HCT116 (cell line): Measurements from ENCODE around the gene C4BPB. TPM values are rescaled to one million over a fixed set of nuclear protein-coding genes. Genes with fewer than 3 reads are reported as not detected.

Experiments
- ATAC-seq: fragments of 200-7000 bp; cut with Tn5 transposase; 2 replicates; pipeline ENCODE4 v1.9.1; 2020; ENCODE audit warnings: mild to moderate bottlenecking, moderate library complexity
- BruUV-seq: library from RNA; stranded (reverse); fragments of 400-500 nt; replicated peaks from 2 replicates; lab custom pipeline; 2021; lab: Mats Ljungman, UMichigan
- CTCF ChIA-PET: fragments of 300-600 bp; sonication (Branson Sonifier 250); formaldehyde crosslinking; loops from one replicate; lab custom pipeline; 2021; ENCODE audit warnings: antibody characterized with exemption; lab: Charles Lee
- POLR2A ChIA-PET: fragments of 300-600, 350-600 bp; sonication (Branson Sonifier 250); formaldehyde crosslinking; loops from one replicate; lab custom pipeline; 2021; ENCODE audit warnings: antibody characterized with exemption; lab: Charles Lee
- RAD21 ChIA-PET, 2 experiments: fragments of 300-600 bp; sonication (Branson Sonifier 250); formaldehyde crosslinking; loops; one replicate each; lab custom pipeline; 2023; ENCODE audit warnings: low total read pairs in 2 of 2; ENCODE audit not compliant: uncharacterized antibody in 2 of 2, unreplicated experiment in 2 of 2, low non-redundant PET in 1 of 2; lab: Charles Lee
- DNase-seq: peaks from one replicate; pipeline ENCODE4 v3.0.0-alpha.2; 2010; ENCODE audit warnings: low read depth, low spot score
- H2AFZ ChIP-seq: fragments of 200-600 bp; shearing (Covaris generic), sonication (generic); 2 replicates; pipeline ENCODE4 v1.6.1; 2017; ENCODE audit warnings: low read depth, mixed run types, mixed read lengths, antibody characterized with exemption, low read length; ENCODE audit not compliant: poor library complexity, severe bottlenecking
- H3K27ac ChIP-seq: 2 replicates; pipeline ENCODE4 v1.5.1; 2012; ENCODE audit warnings: low read depth, low read length
- H3K27me3 ChIP-seq: fragments of 200-600 bp; sonication (generic); 2 replicates; pipeline ENCODE4 v1.6.1; 2016; ENCODE audit warnings: mixed run types, low read length, mixed read lengths; ENCODE audit not compliant: insufficient read depth
- H3K36me3 ChIP-seq, 2 experiments: fragments of 200-500 bp in 1 of 2; fragments of 200-600 bp in 1 of 2; sonication (Bioruptor generic) in 1 of 2; sonication (generic) in 1 of 2; 2 replicates each; pipeline versions ENCODE4 v1.5.1 to v1.6.1; 2014 to 2016; ENCODE audit warnings: low read length in 2 of 2, inconsistent platforms in 1 of 2, mixed read lengths in 1 of 2, mixed run types in 1 of 2; ENCODE audit not compliant: insufficient read depth in 2 of 2, control insufficient read depth in 1 of 2
- H3K4me1 ChIP-seq, 2 experiments: fragments of 200-600 bp in 1 of 2; sonication (generic) in 1 of 2; 2 replicates each; pipeline versions ENCODE4 v1.5.1 to v1.6.1; 2012 to 2017; ENCODE audit warnings: low read length in 2 of 2, inconsistent platforms in 1 of 2, mild to moderate bottlenecking in 1 of 2, mixed read lengths in 1 of 2, mixed run types in 1 of 2, moderate library complexity in 1 of 2; ENCODE audit not compliant: insufficient read depth in 2 of 2, control insufficient read depth in 1 of 2
- H3K4me2 ChIP-seq: fragments of 200-600 bp; sonication (generic); 2 replicates; pipeline ENCODE4 v1.6.1; 2017; ENCODE audit warnings: mixed run types, low read length, mixed read lengths
- H3K4me3 ChIP-seq, 2 experiments: fragments of 200-600 bp in 1 of 2; sonication (generic) in 1 of 2; replicated peaks in 1 of 2; 2 replicates each; pipeline ENCODE4 v1.5.1; 2011 to 2016; ENCODE audit warnings: low read length in 2 of 2, control low read depth in 1 of 2, low read depth in 1 of 2, mild to moderate bottlenecking in 1 of 2, mixed read lengths in 1 of 2, mixed run types in 1 of 2
- H3K79me2 ChIP-seq: fragments of 200-600 bp; sonication (generic); 2 replicates; pipeline ENCODE4 v1.6.1; 2017; ENCODE audit warnings: mild to moderate bottlenecking, mixed run types, low read length, moderate library complexity, mixed read lengths; ENCODE audit not compliant: insufficient read depth
- H3K9ac ChIP-seq: fragments of 200-600 bp; sonication (generic); 2 replicates; pipeline ENCODE4 v1.6.1; 2016; ENCODE audit warnings: low read length, mixed read lengths
- H3K9me2 ChIP-seq: fragments of 200-600 bp; sonication (generic), shearing (Covaris generic); 2 replicates; pipeline ENCODE4 v1.6.1; 2017; ENCODE audit warnings: mixed run types, mild to moderate bottlenecking, moderate library complexity; ENCODE audit not compliant: insufficient read depth
- H3K9me3 ChIP-seq, 2 experiments: fragments of 200-500 bp in 1 of 2; fragments of 200-600 bp in 1 of 2; sonication (Bioruptor generic) in 1 of 2; sonication (generic) in 1 of 2; 2 replicates each; pipeline ENCODE4 v1.6.1; 2014 to 2017; ENCODE audit warnings: low read length in 2 of 2, mixed read lengths in 2 of 2, inconsistent platforms in 1 of 2, low read depth in 1 of 2, mild to moderate bottlenecking in 1 of 2, mixed run types in 1 of 2, moderate library complexity in 1 of 2; ENCODE audit not compliant: control insufficient read depth in 1 of 2, insufficient read depth in 1 of 2
- H4K20me1 ChIP-seq: fragments of 200-600 bp; sonication (generic), shearing (Covaris generic); 2 replicates; pipeline ENCODE4 v1.6.1; 2017; ENCODE audit warnings: mixed run types, mild to moderate bottlenecking, moderate library complexity; ENCODE audit not compliant: insufficient read depth
- ATF3 ChIP-seq: IDR thresholded peaks from 2 replicates; pipeline ENCODE4 v1.6.1; 2012
- CBX3 ChIP-seq: IDR thresholded peaks from 2 replicates; pipeline ENCODE4 v1.6.1; 2012; ENCODE audit warnings: low read depth
- CEBPB ChIP-seq: IDR thresholded peaks from 2 replicates; pipeline ENCODE4 v1.6.1; 2012; ENCODE audit warnings: low read depth
- EGR1 ChIP-seq: IDR thresholded peaks from 2 replicates; pipeline ENCODE4 v1.6.1; 2012; ENCODE audit warnings: low read depth
- ELF1 ChIP-seq: IDR thresholded peaks from 2 replicates; pipeline ENCODE4 v1.6.1; 2012; ENCODE audit warnings: low read depth, borderline replicate concordance
- EZH2phosphoT487 ChIP-seq: fragments of 200-600 bp; IDR thresholded peaks from 2 replicates; pipeline ENCODE4 v1.6.1; 2018; ENCODE audit warnings: antibody characterized with exemption, borderline replicate concordance
- FOSL1 ChIP-seq: IDR thresholded peaks from 2 replicates; pipeline ENCODE4 v1.6.1; 2012; ENCODE audit warnings: low read depth
- JUND ChIP-seq: IDR thresholded peaks from 2 replicates; pipeline ENCODE4 v1.6.1; 2012
- POLR2A ChIP-seq: IDR thresholded peaks from 2 replicates; pipeline ENCODE4 v1.7.0; 2011; ENCODE audit warnings: borderline replicate concordance; ENCODE audit not compliant: insufficient read depth, insufficient read length; ENCODE audit errors: extremely low read depth
- POLR2AphosphoS5 ChIP-seq: IDR thresholded peaks from 2 replicates; pipeline ENCODE4 v1.6.1; 2011; ENCODE audit warnings: mild to moderate bottlenecking, low read depth, low read length, moderate library complexity
- RAD21 ChIP-seq: IDR thresholded peaks from 2 replicates; pipeline ENCODE4 v1.6.1; 2012; ENCODE audit warnings: low read depth, mild to moderate bottlenecking
- SIN3A ChIP-seq: IDR thresholded peaks from 2 replicates; pipeline ENCODE4 v1.6.1; 2012; ENCODE audit warnings: low read depth
- SP1 ChIP-seq: IDR thresholded peaks from 2 replicates; pipeline ENCODE4 v1.6.1; 2012; ENCODE audit warnings: low read depth
- SRF ChIP-seq: IDR thresholded peaks from 2 replicates; pipeline ENCODE4 v1.6.1; 2012; ENCODE audit warnings: low read depth
- TCF7L2 ChIP-seq: IDR thresholded peaks from 2 replicates; pipeline ENCODE4 v1.7.0; 2011; ENCODE audit warnings: borderline replicate concordance, inconsistent platforms; ENCODE audit not compliant: insufficient read depth, insufficient read length; ENCODE audit errors: extremely low read depth
- intact Hi-C: fragments of 100-400 bp; cut with micrococcal nuclease; formaldehyde crosslinking; loops from 2 replicates; pipeline ENCODE4 v1.10.0; 2022
- total RNA-seq: library from RNA; stranded (reverse); gene quantifications from one replicate; pipeline ENCODE4 v1.2.1, GENCODE V29; 2021; ENCODE audit not compliant: unreplicated experiment
- TF ChIP-seq, protein P1 (sequence below): IDR thresholded peaks from 2 replicates; pipeline ENCODE4 v1.6.1; 2012; ENCODE audit warnings: low read depth

The C4BPB gene
- total RNA-seq, 1 experiment from 2014 or later = not detected

DNA sequence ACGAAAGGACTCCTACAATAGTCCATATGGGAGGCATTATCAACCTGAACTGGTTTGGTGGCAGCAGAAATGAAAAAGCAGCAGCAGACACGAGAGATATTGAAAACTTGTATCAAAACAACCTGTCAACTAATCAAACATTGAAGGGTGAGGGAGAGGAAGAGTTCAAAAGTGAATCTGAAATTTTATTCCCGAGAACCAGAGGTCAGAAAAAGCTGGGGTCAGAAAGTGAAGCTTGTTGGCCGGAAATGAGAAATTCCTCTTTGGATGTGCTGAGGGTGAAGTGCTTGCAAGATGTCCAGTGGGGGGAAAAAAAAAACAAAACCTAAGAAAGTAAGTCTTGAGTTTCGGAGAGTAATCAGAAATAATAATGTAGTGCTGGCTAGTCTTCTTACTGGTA lies 13.5 kb downstream of the C4BPB start:
- no peak for TF ChIP-seq ATF3
- TF ChIP-seq POLR2A = no peak
- TF ChIP-seq ELF1 = no peak
- no peak for TF ChIP-seq CBX3
- no peak for TF ChIP-seq POLR2AphosphoS5
- TF ChIP-seq RAD21 = no peak
- TF ChIP-seq JUND = no peak
- TF ChIP-seq SRF = no peak
- TF ChIP-seq CEBPB = no peak
- TF ChIP-seq, protein P1, sequence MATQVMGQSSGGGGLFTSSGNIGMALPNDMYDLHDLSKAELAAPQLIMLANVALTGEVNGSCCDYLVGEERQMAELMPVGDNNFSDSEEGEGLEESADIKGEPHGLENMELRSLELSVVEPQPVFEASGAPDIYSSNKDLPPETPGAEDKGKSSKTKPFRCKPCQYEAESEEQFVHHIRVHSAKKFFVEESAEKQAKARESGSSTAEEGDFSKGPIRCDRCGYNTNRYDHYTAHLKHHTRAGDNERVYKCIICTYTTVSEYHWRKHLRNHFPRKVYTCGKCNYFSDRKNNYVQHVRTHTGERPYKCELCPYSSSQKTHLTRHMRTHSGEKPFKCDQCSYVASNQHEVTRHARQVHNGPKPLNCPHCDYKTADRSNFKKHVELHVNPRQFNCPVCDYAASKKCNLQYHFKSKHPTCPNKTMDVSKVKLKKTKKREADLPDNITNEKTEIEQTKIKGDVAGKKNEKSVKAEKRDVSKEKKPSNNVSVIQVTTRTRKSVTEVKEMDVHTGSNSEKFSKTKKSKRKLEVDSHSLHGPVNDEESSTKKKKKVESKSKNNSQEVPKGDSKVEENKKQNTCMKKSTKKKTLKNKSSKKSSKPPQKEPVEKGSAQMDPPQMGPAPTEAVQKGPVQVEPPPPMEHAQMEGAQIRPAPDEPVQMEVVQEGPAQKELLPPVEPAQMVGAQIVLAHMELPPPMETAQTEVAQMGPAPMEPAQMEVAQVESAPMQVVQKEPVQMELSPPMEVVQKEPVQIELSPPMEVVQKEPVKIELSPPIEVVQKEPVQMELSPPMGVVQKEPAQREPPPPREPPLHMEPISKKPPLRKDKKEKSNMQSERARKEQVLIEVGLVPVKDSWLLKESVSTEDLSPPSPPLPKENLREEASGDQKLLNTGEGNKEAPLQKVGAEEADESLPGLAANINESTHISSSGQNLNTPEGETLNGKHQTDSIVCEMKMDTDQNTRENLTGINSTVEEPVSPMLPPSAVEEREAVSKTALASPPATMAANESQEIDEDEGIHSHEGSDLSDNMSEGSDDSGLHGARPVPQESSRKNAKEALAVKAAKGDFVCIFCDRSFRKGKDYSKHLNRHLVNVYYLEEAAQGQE = no peak
- TF ChIP-seq SIN3A = no peak
- no peak for TF ChIP-seq FOSL1
- no peak for TF ChIP-seq TCF7L2
- no peak for TF ChIP-seq EGR1
- no peak for TF ChIP-seq EZH2phosphoT487
- no peak for TF ChIP-seq SP1
- H3K9me3 ChIP-seq = no peaks in the 10 kb centered on the region; a peak in 1 of 4 replicates
- BruUV-seq = no TSS peak
- no peak overlapping the region for H2AFZ ChIP-seq
- no peaks in the 10 kb centered on the region for H3K27me3 ChIP-seq
- ChIA-PET POLR2A (no interaction called here), RAD21 (no interaction called here), CTCF (no interaction called here)
- H3K4me2 ChIP-seq = no peak overlapping the region
- H3K36me3 ChIP-seq = no peaks in the 10 kb centered on the region
- DNase-seq = no peak
- H3K27ac ChIP-seq = no peak overlapping the region
- H3K4me1 ChIP-seq = no peaks in the 10 kb centered on the region
- no peaks in the 10 kb centered on the region for H3K79me2 ChIP-seq
- H4K20me1 ChIP-seq = no peaks in the 10 kb centered on the region
- intact Hi-C loops = no loop called here
- no peak for ATAC-seq
- no peak overlapping the region for H3K9ac ChIP-seq
- H3K9me2 ChIP-seq = no peaks in the 10 kb centered on the region
- no peak overlapping the region for H3K4me3 ChIP-seq
